Hindlimb muscle (tissue), 1 donor: ENCODE data around the gene OR13C9. TPM values are rescaled to one million over a fixed set of nuclear protein-coding genes. Genes with fewer than 3 reads are reported as not detected.

Source experiments
- polyA plus RNA-seq: library from polyadenylated mRNA; unstranded; fragments of 120-200 nt; gene quantifications from one replicate; pipeline ENCODE4 v1.2.1, GENCODE V29; 2013; ENCODE audit not compliant: insufficient read length

Gene OR13C9
- polyA plus RNA-seq, 1 donor, result not detected

Other genes with a start within 250 kb of the OR13C9 start
- not detected for gene OR13F1, start 113.9 kb downstream of the OR13C9 start, polyA plus RNA-seq
- gene OR13C4, start 91.0 kb downstream of the OR13C9 start, polyA plus RNA-seq, result not detected
- gene OR13C3, start 81.3 kb downstream of the OR13C9 start, polyA plus RNA-seq, result not detected
- gene OR13C8, start 49.0 kb downstream of the OR13C9 start, polyA plus RNA-seq, result not detected
- gene OR13C5, start 18.8 kb downstream of the OR13C9 start, polyA plus RNA-seq, result not detected
- not detected for gene OR13C2, start 12.6 kb downstream of the OR13C9 start, polyA plus RNA-seq
- not detected for gene OR13D1, start 76.3 kb upstream of the OR13C9 start, polyA plus RNA-seq
- 61.5 TPM for gene NIPSNAP3A, start 129.5 kb upstream of the OR13C9 start, polyA plus RNA-seq
- gene NIPSNAP3B, start 145.9 kb upstream of the OR13C9 start, polyA plus RNA-seq, result 23.6 TPM